Kidney (tissue), 14 donors: ENCODE results near the gene SOX5. TPM values are rescaled to one million over a fixed set of nuclear protein-coding genes. Genes with fewer than 3 reads are reported as not detected.

Experiments
- DNase-seq, 5 donors: peaks; one replicate each; pipeline ENCODE4 v3.0.0-alpha.2; 2013 to 2020
- FAIRE-seq: peaks from 2 replicates; lab custom pipeline; 2012; peaks lifted over from hg19 to GRCh38; lab: Jason Lieb, UNC
- H3K27ac ChIP-seq, 2 donors: one replicate each; pipeline ENCODE4 v1.7.0; 2013; ENCODE audit warnings: low read depth in 2 of 2, low read length in 2 of 2, inconsistent platforms in 1 of 2
- H3K27me3 ChIP-seq: one replicate; pipeline ENCODE4 v1.7.1; 2013; ENCODE audit warnings: low read length, inconsistent platforms; ENCODE audit not compliant: control insufficient read depth, insufficient read depth
- H3K36me3 ChIP-seq, 3 donors: one replicate each; pipeline versions ENCODE4 v1.7.0 to v1.7.1; 2013; ENCODE audit warnings: low read length in 3 of 3, control low read depth in 1 of 3, inconsistent platforms in 1 of 3; ENCODE audit not compliant: insufficient read depth in 3 of 3, control insufficient read depth in 2 of 3
- H3K4me1 ChIP-seq, 3 donors: one replicate each; pipeline versions ENCODE4 v1.7.0 to v1.7.1; 2013; ENCODE audit warnings: low read length in 3 of 3, inconsistent platforms in 1 of 3, low read depth in 1 of 3; ENCODE audit not compliant: control insufficient read depth in 2 of 3, insufficient read depth in 2 of 3
- H3K4me3 ChIP-seq, 3 donors: one replicate each; pipeline versions ENCODE4 v1.7.0 to v1.8.1; 2013; ENCODE audit warnings: low read length in 3 of 3, control low read depth in 1 of 3, inconsistent platforms in 1 of 3
- H3K9ac ChIP-seq, 3 donors: one replicate each; pipeline versions ENCODE4 v1.7.0 to v1.7.1; 2013; ENCODE audit warnings: low read length in 3 of 3, control low read depth in 1 of 3, inconsistent platforms in 1 of 3
- H3K9me3 ChIP-seq, 3 donors: one replicate each; pipeline versions ENCODE4 v1.7.0 to v1.7.1; 2013; ENCODE audit warnings: low read length in 3 of 3, control low read depth in 1 of 3, inconsistent platforms in 1 of 3; ENCODE audit not compliant: control insufficient read depth in 2 of 3, insufficient read depth in 1 of 3
- CTCF ChIP-seq: IDR thresholded peaks from 3 replicates; pipeline ENCODE4 v1.5.1; 2012; ENCODE audit warnings: mild to moderate bottlenecking, moderate library complexity, borderline replicate concordance; ENCODE audit not compliant: insufficient read depth; ENCODE audit errors: extremely low read depth
- intact Hi-C: fragments of 100-400 bp; cut with DNase I; formaldehyde crosslinking; loops from one replicate; pipeline ENCODE4 v1.11.1; 2022
- polyA plus RNA-seq: library from polyadenylated mRNA; stranded (reverse); fragments of 350-450 nt; fragmentation: Illumina TruSeq; extraction: RNeasy Lipid Tissue Mini Kit (QIAGEN cat#74804); gene quantifications from one replicate; pipeline ENCODE4 v1.2.3, GENCODE V29; 2014; ENCODE audit warnings: low read depth, low replicate concordance; ENCODE audit not compliant: insufficient read depth
- total RNA-seq: library from RNA; stranded (reverse); fragmentation: NEBNext Ultra II Directional; extraction: Animal tissue kit (Norgen Biotek cat#: 25700); gene quantifications from one replicate; pipeline ENCODE4 v1.2.1, GENCODE V29; 2021
- donor health status: control.
- donor health status: control.
- donor health status: control.
- donor health status: control.
- donor health status: control.
- donor health status: DM: yes; HTN: yes; CAD: no.
- donor health status: Normal renal cell carcinoma (clear cell type).

SOX5 gene
- total and polyA plus RNA-seq, 2 donors from 2014 or later = 0.54 to 10.8 TPM

- H3K36me3 ChIP-seq = no peaks in the 10 kb centered on the region
- no peak overlapping the region for H3K9ac ChIP-seq
- H3K4me3 ChIP-seq = no peak overlapping the region
- no peaks in the 10 kb centered on the region for H3K9me3 ChIP-seq
- H3K27me3 ChIP-seq = no peaks in the 10 kb centered on the region
- H3K4me1 ChIP-seq = no peaks in the 10 kb centered on the region
- intact Hi-C loops = no loop called here
- no peak for FAIRE-seq
- DNase-seq = no peak
- no peak overlapping the region for H3K27ac ChIP-seq
- TF ChIP-seq CTCF = no peak
Observed at GRCh38 chr12:23488130-23488529, 461.3 kb downstream of the SOX5 start.

GRCh38 chr12:23484238-23484637 is 465.2 kb downstream of the SOX5 start:
- FAIRE-seq (no peak), DNase-seq (no peak)
- Histone ChIP-seq H3K9ac (no peak overlapping the region), H3K27ac (no peak overlapping the region), H3K4me1 (no peaks in the 10 kb centered on the region), H3K27me3 (no peaks in the 10 kb centered on the region), H3K4me3 (no peak overlapping the region), H3K9me3 (no peaks in the 10 kb centered on the region), H3K36me3 (no peaks in the 10 kb centered on the region)
- no peak for TF ChIP-seq CTCF
- intact Hi-C loops = no loop called here

- FAIRE-seq (no peak), DNase-seq (no peak)
- H3K9ac ChIP-seq = no peak overlapping the region
- H3K27ac ChIP-seq = no peak overlapping the region
- TF ChIP-seq CTCF = no peak
- H3K36me3 ChIP-seq = no peaks in the 10 kb centered on the region
- H3K4me1 ChIP-seq = no peaks in the 10 kb centered on the region
- no peaks in the 10 kb centered on the region for H3K27me3 ChIP-seq
- intact Hi-C loops = no loop called here
- H3K4me3 ChIP-seq = no peak overlapping the region
- no peaks in the 10 kb centered on the region for H3K9me3 ChIP-seq
Observed at GRCh38 chr12:23482571-23482970, 466.9 kb downstream of the SOX5 start.
